NCI-H187 treated with DMSO at 0.1 percent for 48 hours (cell line): ENCODE results near the gene C14orf132.
A peak's percentile ranks its signal among the peaks of the same experiment; 100 is the strongest.
"Not testable (repeated sequence)": the region's sequence is repeated elsewhere in the genome, so short reads cannot be mapped to it uniquely, and the experiment has no call there.

Experiments used
- DNase-seq: peaks from one replicate; lab custom pipeline; 2025; lab: John Stamatoyannopoulos, UW

C14orf132 gene

GRCh38 chr14:96038920-96039632, at the start of gene C14orf132:
Gene C14orf132 (plus strand): TSS chr14:96039362. CDS start chr14:96039501, 139 bp downstream.
- no peak for DNase-seq

- DNase-seq = peak; percentile 17
Measured at GRCh38 chr14:95993768-95994592, 45.2 kb upstream of the C14orf132 start.

- DNase-seq = no peak
Measured at GRCh38 chr14:95994593-95994928, 44.6 kb upstream of the C14orf132 start.

- no peak for DNase-seq
Measured at GRCh38 chr14:95998656-95999055, 40.5 kb upstream of the C14orf132 start.

- peak; percentile 84 for DNase-seq
Measured at GRCh38 chr14:96001866-96002497, 37.2 kb upstream of the C14orf132 start.

- no peak for DNase-seq
Measured at GRCh38 chr14:96002498-96002884, 36.7 kb upstream of the C14orf132 start.

GRCh38 chr14:96011131-96011530, 28.0 kb upstream of the C14orf132 start:
- DNase-seq = no peak

GRCh38 chr14:96011607-96012006, 27.6 kb upstream of the C14orf132 start:
- no peak for DNase-seq

- DNase-seq = not testable (repeated sequence)
Measured at GRCh38 chr14:96012757-96013156, 26.4 kb upstream of the C14orf132 start.

- DNase-seq = no peak
Measured at GRCh38 chr14:96014176-96014575, 25.0 kb upstream of the C14orf132 start.

- peak; percentile 98 for DNase-seq
Measured at GRCh38 chr14:96016501-96017160, 22.5 kb upstream of the C14orf132 start.

- DNase-seq = no peak
Measured at GRCh38 chr14:96017882-96018281, 21.3 kb upstream of the C14orf132 start.

GRCh38 chr14:96027431-96028355, 11.5 kb upstream of the C14orf132 start:
- no peak for DNase-seq

GRCh38 chr14:96029089-96029645, 10.0 kb upstream of the C14orf132 start:
- no peak for DNase-seq

- no peak for DNase-seq
Measured at GRCh38 chr14:96030108-96030760, 8.9 kb upstream of the C14orf132 start.

- no peak for DNase-seq
Measured at GRCh38 chr14:96031691-96032090, 7.5 kb upstream of the C14orf132 start.

GRCh38 chr14:96035456-96035855, 3.7 kb upstream of the C14orf132 start:
- no peak for DNase-seq

GRCh38 chr14:96037891-96038557, 1.1 kb upstream of the C14orf132 start:
- no peak for DNase-seq

- DNase-seq = no peak
Measured at GRCh38 chr14:96038558-96038919, 623 bp upstream of the C14orf132 start.
